Omental fat pad (tissue), 4 donors: ENCODE measurements around the gene S1PR1. TPM values are rescaled to one million over a fixed set of nuclear protein-coding genes. Genes with fewer than 3 reads are reported as not detected.
"Not testable (repeated sequence)": the region's sequence is repeated elsewhere in the genome, so short reads cannot be mapped to it uniquely, and the experiment has no call there.

ENCODE experiments used
- ATAC-seq: fragments of 150-250 bp; one replicate; pipeline ENCODE4 v1.9.1; 2016; ENCODE audit warnings: mild to moderate bottlenecking, moderate library complexity; ENCODE audit not compliant: low FRiP score
- DNase-seq: peaks from one replicate; pipeline ENCODE4 v3.0.0-alpha.2; 2019; ENCODE audit warnings: low spot score
- CTCF ChIP-seq, 3 donors: fragments of 450-650 bp; IDR thresholded peaks; one replicate each; pipeline ENCODE4 v1.5.1; 2016 to 2017; ENCODE audit warnings: antibody characterized with exemption in 3 of 3, mild to moderate bottlenecking in 3 of 3, moderate library complexity in 2 of 3
- total RNA-seq, 4 donors: library from RNA; depleted of rRNA; stranded (reverse); fragments of >200 nt; gene quantifications; one replicate each; pipeline ENCODE4 v1.1.0, GENCODE V29; 2016

S1PR1 gene
- total RNA-seq, 4 donors from 2014 or later: 44.3 to 236 (median 161) TPM

GRCh38 chr1:101194746-101195145 is 42.1 kb upstream of the S1PR1 start:
- ATAC-seq (no peak), DNase-seq (no peak)
- no peak for TF ChIP-seq CTCF (IDR thresholded peaks at IDR 0.05)

GRCh38 chr1:101196668-101197067 is 40.2 kb upstream of the S1PR1 start:
- no peak for ATAC-seq
- no peak for TF ChIP-seq CTCF (IDR thresholded peaks at IDR 0.05)
- DNase-seq: no peak

- ATAC-seq (no peak), DNase-seq (no peak)
- no peak for TF ChIP-seq CTCF (IDR thresholded peaks at IDR 0.05)
These were observed 37.8 kb upstream of the S1PR1 start for GRCh38 chr1:101198842-101199636.

GRCh38 chr1:101199637-101199982 is 37.2 kb upstream of the S1PR1 start:
- ATAC-seq (no peak), DNase-seq (no peak)
- TF ChIP-seq CTCF (IDR thresholded peaks at IDR 0.05): no peak

GRCh38 chr1:101200513-101200912 is 36.3 kb upstream of the S1PR1 start:
- no peak for TF ChIP-seq CTCF (IDR thresholded peaks at IDR 0.05)
- no peak for ATAC-seq
- no peak for DNase-seq

GRCh38 chr1:101203820-101204540 is 32.8 kb upstream of the S1PR1 start:
- no peak for ATAC-seq
- no peak for DNase-seq
- no peak for TF ChIP-seq CTCF (IDR thresholded peaks at IDR 0.05)

GRCh38 chr1:101205457-101205856 is 31.4 kb upstream of the S1PR1 start:
- ATAC-seq: no peak
- no peak for TF ChIP-seq CTCF (IDR thresholded peaks at IDR 0.05)

GRCh38 chr1:101206139-101206538 is 30.7 kb upstream of the S1PR1 start:
- DNase-seq, ATAC-seq: not testable (repeated sequence)

More at GRCh38 chr1:101205457-101205856, 31.4 kb upstream of the S1PR1 start:
- no peak for DNase-seq

GRCh38 chr1:101207271-101207670 is 29.5 kb upstream of the S1PR1 start:
- ATAC-seq, DNase-seq: not testable (repeated sequence)
